AML-193 (cell line): Measurements from ENCODE around the gene ATAD1.
A peak's percentile ranks its signal among the peaks of the same experiment; 100 is the strongest.
"Not testable (repeated sequence)": the region's sequence is repeated elsewhere in the genome, so short reads cannot be mapped to it uniquely, and the experiment has no call there.

Source experiments
- DNase-seq, 2 experiments: peaks; one replicate each; lab custom pipeline; 2025; lab: John Stamatoyannopoulos, UW

Gene ATAD1

DNA sequence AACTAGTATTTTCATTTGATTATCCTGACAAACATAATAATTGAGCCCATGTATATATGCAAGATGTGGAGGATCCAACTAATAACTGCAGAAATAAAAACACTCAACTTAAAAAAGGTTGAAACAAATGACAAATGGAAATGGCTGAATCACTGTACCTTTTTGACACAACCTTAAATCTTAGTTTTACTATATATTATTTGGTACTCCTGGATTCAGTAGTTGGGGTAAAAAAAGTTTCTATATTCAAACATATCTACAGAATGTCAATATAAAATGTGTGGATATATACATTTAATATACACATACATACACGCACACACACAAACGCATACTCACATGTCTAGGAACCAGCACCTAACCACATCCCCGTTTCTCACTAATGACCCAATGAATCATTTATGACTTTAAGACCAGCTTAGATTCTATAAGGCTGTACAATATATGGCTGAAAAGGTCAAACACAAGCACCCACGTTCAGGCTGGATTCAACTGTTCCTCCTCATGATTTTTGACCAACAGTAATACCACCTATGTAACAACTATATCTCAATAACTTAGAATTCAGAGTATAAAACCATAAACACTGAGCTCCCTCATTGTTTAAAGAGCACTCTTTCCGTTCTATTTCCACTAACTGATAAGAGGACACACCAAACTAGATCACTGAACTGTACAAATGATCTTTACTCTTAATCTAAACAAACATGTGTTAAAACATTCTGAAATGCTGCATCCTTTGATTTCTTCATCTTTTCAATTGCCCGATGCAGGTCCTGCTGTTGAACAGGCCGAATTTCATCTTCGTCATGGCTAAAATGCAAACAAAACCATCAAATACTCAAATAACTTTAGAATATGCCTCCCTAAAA, 63.8 kb downstream of the ATAD1 start:
- DNase-seq: no peak

DNA sequence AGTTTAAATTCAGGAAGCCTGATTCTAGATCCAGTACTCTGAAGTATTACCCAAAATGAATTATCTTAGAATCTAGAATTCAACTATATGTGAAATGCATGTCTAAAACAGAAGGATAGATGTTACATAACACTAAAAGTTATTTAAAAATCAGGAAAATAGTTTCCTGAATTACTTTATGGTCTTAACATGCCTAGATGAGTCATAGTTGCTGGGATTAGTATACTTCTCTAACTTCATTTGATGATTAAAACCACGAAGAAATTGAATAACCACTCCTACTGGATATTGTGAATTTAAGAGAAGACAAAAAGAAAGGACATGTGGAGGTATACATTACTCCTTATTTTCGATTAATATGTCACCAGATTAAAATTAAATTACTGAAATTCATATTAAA, 65.5 kb downstream of the ATAD1 start:
- no peak for DNase-seq

DNA sequence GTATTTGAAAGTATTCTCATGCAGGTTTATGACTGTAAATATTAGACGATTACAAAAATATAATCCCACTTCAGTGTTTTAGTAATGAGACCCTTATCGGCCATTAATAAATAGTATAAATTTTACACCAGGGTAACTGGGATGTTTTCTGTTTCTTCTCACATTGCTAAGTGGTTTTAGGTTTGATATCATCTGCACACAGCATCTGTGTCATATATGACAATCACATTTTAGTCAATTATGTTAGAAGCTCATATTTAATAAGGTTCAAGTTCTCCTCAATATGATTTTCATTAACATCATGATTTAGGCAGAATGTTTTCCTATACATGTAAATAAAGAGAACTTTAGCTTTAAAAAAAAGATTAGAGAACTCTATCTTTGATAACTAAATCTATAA, 66.8 kb downstream of the ATAD1 start:
- DNase-seq: no peak

DNA sequence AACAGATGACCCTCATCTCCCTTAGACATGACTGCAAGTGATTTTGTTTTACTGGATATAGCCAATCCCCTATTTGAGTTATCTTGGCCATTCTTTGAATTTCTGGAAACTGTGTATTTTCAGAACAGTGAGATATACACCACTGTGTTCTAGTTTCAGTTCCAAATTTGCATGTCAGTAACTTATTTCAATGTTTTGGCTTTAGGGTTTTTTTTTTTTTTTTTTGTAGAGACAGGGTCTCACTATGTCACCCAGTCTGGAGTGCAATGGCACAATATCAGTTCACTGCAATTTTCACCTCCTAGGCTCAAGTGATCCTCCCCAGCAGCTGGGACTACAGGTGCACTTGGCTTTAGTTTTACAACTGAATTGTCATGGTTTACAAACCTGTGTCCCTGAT, 67.2 kb downstream of the ATAD1 start:
- no peak for DNase-seq

DNA sequence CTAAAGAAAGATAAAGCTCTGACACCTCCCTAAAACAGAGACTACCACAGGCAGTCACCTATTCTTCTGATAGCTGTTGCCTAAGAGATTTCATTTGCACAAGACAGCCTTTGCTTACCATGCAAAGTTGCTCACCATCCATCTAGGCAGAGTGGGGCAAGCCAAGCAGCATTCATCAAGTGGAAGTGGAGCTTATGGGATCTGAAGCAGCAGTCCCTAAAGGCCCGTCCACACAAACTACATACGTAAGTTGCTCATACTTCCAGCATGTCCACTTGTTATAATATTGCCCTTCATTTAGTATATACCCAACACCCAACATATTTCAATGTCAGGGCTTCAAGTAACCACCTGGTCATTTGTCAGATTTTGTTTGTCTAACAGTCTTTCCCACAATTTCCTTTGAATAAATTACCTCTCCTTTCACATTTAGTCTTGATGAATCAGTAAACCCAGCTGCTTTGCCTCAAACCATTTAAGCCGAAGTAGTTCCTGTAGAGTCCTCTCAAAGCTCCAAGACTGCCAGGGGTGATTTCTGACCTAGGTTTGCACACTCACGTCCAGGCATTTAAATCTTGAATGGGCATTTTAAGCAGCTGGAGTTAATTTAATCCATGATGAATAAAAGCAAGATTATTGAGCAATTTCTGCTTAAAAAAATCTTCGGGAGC, 67.9 kb downstream of the ATAD1 start:
- DNase-seq: no peak

DNA sequence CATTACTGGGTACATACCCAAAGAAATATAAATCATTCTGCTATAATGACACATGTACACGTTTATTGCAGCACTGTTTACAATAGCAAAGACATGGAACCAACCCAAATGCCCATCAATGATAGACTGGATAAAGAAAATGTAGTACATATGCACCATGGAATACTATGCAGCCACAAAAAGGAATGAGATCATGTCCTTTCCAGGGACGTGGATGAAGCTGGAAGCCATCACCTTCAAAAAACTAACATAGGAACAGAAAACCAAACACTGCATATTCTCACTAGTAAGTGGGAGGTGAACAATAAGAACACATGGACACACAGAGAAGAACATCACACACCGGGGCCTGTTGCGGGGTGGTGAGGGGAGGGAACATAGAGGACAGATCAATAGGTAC, 69.8 kb downstream of the ATAD1 start:
- not testable (repeated sequence) for DNase-seq

DNA sequence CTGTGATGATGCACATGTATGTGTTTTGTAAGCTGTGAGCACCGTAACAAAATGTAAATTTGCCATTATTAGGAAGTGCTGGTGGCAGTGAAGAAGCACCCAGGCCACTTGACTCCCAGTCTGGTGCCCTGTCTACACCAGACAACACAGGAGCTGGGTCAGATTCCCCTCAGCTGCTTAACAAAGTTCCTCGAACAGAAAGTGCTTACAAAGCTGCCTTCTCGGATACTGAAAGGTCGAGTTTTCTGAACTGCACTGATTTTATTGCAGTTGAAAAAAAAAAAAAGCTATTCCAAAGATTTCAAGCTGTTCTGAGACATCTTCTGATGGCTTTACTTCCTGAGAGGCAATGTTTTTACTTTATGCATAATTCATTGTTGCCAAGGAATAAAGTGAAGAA, 71.1 kb downstream of the ATAD1 start:
- no peak for DNase-seq

DNA sequence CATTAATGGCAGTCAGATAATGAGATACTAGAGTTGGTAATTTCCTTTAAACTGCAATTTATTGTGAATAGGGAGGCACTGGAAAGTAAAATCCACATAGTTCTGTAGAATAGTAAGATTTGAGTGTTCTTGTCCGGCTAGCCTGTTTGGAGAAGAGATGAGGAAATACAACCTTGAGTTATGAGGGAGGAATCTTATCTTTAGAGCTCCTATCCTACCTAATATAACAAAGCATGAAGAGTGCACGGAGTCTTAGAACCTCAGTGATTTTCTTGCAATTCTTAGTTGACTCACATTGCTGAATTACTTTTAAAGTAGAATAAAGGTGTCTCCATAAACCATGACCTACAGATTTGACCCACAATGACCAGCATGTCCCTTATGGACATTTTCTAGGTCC, 73.4 kb downstream of the ATAD1 start:
- DNase-seq: no peak

DNA sequence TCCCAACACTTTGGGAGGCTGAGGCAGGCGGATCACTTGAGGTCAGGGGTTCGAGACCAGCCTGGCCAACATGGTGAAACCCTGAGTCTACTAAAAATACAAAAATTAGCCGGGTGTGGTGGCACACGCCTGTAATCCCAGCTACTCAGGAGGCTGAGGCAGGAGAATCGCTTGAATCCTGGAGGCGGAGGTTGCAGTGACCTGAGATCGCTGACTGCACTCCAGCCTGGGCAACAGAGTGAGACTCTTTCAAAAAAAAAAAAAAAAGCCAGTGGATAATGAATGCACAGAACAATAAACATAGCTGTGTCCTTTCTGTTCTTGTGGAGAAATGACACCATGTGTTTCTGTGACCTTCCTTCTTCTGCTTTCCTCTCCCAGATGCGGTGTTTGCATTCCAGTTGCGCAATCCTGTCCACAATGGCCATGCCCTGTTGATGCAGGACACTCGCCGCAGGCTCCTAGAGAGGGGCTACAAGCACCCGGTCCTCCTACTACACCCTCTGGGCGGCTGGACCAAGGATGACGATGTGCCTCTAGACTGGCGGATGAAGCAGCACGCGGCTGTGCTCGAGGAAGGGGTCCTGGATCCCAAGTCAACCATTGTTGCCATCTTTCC, 74.9 kb downstream of the ATAD1 start:
- peak; percentile 38 to 39 for DNase-seq

DNA sequence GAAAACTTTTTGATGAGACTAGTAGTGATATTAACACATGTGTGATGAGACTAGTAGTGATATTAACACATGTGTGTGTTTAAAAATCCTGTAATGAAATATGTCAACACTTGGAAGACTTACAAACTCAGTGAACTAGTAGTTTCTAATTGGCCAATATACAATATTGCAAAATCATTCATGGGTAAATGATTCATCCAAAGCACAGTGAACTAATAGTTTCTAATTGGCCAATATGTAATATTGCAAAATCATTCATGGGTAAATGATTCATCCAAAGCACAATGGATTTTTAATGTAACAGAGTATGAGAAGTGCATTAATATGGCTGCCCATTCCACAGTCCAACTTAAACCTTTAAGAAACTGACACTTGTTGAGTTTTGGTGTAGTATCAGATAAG, 77.8 kb downstream of the ATAD1 start:
- DNase-seq: peak; percentile 91 to 92

DNA sequence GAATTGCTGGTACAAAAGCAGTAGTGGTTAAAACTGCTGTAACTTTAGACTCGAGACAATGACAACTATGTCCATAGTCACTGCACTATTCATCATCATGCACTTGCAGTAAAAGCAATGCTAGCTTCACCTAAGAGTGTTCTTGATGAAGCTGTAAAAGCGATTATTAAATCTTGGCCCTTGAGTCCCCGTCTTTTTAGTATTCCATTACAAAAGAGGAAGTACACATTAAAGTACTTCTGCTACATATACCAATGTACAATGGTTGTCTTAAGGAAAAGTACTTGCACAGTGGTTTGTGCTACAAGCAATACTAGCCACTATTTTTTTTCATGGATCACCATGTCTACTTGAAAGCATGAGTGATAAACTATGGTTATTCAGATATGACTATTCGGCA, 78.3 kb downstream of the ATAD1 start:
- DNase-seq: peak; percentile 5 to 7

DNA sequence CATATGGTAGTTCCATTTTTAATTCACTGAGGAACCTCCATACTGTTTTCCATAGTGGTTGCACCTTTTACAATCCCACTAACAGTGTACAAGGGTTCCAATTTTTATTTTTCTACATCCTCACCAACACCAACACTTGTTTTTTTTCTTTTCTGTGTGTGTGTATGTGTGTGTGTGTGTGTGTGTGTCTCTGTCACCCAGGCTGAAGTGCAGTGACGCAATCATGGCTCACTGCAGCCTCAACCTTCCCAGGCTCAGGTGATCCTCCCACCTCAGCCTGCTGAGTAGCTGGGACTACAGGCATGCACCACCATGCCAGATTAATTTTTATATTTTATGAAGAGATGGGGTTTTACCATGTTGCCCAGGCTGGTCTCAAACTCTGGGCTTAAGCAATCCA, 79.8 kb downstream of the ATAD1 start:
- DNase-seq: not testable (repeated sequence)

DNA sequence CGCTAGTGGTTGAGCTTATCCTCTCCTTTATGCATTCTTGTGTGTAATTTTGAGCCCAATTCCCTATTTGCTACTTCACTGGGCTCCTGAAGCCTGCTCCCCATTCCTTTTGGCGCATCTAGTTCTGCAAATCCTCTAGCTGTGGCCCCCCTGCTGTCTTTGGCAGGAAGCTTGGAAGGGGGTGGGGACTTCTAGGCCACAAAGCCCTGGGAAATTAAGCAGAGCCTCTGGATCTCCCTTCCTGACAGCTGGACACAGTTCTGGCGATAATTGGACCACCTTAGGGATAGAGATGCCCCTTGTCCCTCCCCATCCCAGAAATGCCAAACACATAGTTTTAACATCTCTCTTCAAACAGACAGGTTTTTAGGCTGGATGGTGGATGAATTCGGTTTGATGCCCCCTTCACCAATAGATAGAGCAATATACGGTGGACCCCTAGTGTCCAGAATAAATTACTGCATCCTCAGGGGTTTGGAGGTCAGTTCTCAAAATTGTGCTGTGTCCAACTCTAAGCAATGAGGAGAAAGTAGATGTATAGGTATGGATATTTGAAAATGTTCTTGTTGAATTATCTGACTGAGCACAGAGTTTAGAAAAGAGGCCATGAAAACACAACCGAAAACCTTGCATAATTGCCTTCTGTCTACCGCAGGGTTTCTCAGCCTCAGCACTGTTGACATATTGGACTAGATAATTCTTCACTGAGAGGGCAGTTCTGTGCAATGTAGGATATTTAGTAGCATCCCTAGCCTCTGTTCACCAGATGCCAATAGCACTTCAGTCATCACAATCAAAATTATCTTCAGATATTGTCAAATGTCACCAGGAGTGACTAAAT, 82.8 kb downstream of the ATAD1 start:
- peak; percentile 44 to 53 for DNase-seq

DNA sequence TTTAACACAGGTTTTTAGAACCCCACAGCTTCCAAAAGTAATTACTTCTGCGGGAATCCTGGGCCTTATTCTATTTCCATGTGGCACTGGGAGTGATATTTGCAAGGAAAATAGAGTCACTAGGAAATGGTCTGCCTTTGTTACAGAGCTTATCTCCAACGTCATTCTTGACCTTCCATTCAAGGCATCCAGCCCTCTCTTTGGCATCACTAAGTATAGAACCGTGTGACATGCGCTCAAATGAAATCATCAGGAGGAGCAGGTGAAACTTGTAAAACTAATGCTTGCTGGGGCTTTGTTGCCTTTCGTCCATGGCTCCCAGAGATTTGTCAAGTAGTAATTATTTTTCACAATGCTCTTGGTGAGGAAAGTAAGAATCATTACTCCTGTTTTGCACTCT, 84.9 kb downstream of the ATAD1 start:
- DNase-seq: no peak

DNA sequence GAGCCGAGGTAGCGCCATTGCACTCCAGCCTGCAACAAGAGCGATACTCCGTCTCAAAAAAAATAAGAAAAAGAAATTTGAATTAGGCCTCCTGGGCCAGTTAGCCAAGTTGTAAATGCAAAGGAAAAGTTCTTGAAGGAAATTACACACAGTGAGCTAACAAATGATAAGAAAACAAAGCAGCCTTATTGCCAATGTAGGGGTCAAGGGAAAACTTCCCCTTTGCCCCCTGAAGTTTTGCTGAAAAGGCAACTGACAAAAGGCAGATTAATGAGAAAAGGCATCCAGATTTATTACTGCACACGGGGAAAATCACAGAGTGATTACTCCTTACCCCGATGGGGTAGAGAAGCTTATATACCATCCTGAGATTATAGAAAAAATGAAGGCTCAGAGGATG, 88.1 kb downstream of the ATAD1 start:
- no peak for DNase-seq

DNA sequence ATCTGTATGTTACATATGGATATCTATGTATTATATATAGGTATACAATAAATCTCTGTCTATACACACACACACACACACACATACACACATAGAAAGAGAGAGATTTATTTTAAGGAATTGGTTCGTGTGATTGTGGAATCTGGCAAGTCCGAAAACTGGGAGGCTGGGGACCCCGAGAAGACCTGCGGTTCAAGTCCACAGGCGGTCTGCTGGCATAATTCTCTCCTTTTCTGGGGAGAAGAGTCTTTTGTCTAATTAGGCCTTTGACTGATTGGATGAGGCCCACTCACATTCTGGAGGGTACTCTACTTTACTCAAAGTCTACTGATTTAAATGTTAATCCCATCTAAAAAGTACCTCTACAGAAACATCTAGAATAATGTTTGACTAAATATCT, 93.2 kb downstream of the ATAD1 start:
- no peak for DNase-seq

DNA sequence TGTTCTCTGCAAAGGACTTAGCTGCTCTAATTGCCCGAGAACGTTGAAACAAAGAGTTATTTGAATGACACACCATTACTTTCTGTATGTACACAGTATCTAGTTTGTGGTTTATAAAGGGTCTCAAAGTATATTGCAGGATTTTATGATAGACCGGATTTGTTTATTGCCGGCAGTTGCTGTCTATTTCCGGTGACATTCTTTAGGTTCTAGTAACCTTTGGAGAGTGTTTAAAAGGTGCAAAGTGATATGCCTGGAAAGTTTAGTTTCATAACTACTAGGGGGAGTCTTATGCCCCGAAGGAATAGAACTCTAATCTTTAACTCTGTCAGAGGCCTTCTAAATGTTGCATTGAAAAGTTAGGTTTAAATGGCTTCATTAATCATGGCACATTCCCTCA, 94.5 kb downstream of the ATAD1 start:
- DNase-seq: no peak

DNA sequence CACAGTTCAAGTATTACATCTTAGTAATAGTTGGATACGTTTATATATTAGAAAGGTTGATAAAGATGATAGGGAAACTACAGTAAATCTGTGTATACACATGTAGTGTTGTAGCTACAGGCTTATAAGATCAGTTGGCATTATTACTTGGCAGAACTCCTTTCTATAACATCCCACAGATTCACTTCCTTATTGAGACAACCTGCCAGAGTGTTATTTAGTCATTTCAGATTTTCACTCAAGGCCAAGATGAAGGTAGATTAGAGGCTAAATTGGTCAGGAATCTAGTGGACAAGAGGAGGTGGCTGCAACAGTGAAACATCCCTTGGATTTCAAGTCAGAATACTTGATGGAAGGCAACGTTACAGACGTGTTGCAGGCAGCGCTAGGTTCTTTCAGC, 95.3 kb downstream of the ATAD1 start:
- no peak for DNase-seq

DNA sequence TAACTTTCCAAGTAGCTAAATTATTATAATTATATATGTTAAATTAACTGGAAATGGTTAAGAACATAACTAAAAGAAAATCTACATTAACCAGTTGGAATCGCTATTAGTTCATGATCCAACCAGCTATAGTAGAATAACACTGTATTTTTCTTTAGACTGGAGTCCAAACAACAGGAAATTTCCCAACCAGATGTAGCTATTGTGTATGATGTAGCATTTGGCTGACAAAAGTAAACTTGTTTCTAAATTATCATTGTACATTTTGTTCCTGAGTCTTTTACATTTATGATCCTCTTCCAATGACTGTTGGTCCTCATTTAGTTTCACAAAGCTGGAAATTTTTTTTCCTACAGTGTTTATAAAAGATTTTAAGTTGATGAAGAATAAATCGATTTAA, 96.2 kb downstream of the ATAD1 start:
- no peak for DNase-seq

DNA sequence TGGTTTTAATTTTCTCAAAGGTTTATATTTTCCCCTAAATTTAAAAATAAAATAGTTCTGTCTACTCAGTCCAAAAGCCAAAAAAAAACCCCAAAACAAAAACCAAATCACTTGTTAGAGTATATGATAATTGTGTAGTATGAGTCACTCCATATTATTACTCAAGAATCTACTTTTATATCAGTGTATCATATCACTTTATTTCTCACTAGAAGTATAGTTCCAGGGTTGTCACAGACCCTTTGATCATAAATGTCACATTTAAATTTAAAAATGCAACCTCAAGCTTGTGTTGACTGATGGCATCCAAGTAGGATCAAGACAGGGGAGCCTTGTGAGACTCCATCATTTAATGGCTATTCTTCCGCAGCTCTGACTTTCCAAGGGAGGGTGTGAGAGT, 97.4 kb downstream of the ATAD1 start:
- DNase-seq: no peak

DNA sequence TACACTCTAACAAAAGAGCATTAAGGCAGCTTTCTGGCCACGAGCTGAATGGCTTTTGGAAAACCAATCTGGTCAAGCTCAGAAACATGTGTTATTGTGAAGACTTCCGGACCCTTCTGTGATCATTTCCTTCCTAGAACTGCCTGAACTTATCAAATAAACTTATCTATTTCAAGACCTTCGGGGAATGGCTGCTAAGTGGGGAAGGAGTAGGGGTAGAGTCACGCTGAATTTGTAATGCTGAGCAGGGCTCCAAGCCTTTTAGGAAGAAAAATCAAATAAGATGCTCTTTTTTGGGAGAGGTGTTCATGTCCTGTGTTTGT, 101.7 kb downstream of the ATAD1 start:
- DNase-seq: no peak

DNA sequence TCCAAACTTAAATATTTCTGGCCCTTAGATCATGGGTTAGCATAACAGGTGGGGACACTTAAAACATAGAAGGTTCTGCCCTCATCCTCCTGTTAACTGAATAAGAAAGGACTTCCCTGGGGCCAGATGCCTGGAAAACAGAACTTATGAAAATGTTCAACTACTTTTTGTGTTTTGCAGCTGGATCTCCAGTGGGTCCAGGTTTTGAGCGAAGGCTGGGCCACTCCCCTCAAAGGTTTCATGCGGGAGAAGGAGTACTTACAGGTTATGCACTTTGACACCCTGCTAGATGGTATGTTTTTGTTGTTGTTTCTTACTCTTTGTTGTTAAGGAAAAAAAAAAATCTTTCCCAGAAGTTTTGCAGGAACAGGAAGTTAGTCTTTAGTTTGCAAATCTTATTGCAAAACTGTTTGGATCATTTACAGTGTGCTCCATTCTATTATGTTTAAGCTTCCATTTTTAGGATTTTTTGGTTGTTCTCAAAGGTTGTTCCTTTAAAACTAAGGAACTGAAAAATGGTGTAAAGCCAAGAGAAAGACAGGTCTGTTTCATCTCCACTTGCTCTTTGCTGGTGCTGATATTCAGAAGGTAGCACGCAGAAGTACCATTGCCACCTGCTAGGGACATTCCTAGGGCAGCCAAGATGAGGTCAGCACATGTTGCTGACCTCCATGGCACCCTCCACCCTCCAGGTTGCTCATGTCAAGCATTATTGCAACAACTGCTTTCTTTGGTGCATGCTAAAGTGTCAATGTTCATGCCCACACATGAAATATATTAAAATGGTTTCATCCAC, 102.3 kb downstream of the ATAD1 start:
- no peak for DNase-seq
